PC-3 (cell line): Measurements from ENCODE around the gene EPHA7. TPM values are rescaled to one million over a fixed set of nuclear protein-coding genes. Genes with fewer than 3 reads are reported as not detected.

Experiments
- ATAC-seq: fragments of 200-7000 bp; cut with Tn5 transposase; 2 replicates; pipeline ENCODE4 v1.9.1; 2020; ENCODE audit warnings: mild to moderate bottlenecking, moderate library complexity
- BruUV-seq: library from RNA; stranded (reverse); fragments of 400-500 nt; replicated peaks from 2 replicates; lab custom pipeline; 2021; lab: Mats Ljungman, UMichigan
- CTCF ChIA-PET: fragments of 300-600 bp; sonication (Branson Sonifier 250); formaldehyde crosslinking; loops from one replicate; lab custom pipeline; 2022; ENCODE audit warnings: antibody characterized with exemption; lab: Charles Lee
- POLR2A ChIA-PET: fragments of 300-600 bp; sonication (Branson Sonifier 250); formaldehyde crosslinking; loops from one replicate; lab custom pipeline; 2022; ENCODE audit warnings: antibody characterized with exemption; ENCODE audit not compliant: unreplicated experiment; lab: Charles Lee
- DNase-seq: peaks from one replicate; pipeline ENCODE4 v3.0.0-alpha.2; 2015
- H2AFZ ChIP-seq: fragments of 300-600 bp; sonication (generic); 2 replicates; pipeline ENCODE4 v1.6.0; 2016; ENCODE audit warnings: antibody characterized with exemption, low read length
- H3F3A ChIP-seq: fragments of 300-600 bp; sonication (generic); one replicate; pipeline ENCODE4 v1.6.0; 2017; ENCODE audit warnings: antibody characterized with exemption, low read length, control low read depth, mild to moderate bottlenecking; ENCODE audit not compliant: unreplicated experiment
- H3K27ac ChIP-seq: fragments of 300-600 bp; sonication (generic); 2 replicates; pipeline ENCODE4 v1.5.1; 2016; ENCODE audit warnings: mild to moderate bottlenecking, low read length
- H3K27me3 ChIP-seq: fragments of 300-600 bp; sonication (generic); 2 replicates; pipeline ENCODE4 v1.6.1; 2016; ENCODE audit warnings: low read length, mixed read lengths
- H3K36me3 ChIP-seq: fragments of 300-600 bp; sonication (generic); 2 replicates; pipeline ENCODE4 v1.6.1; 2016; ENCODE audit warnings: low read depth, mixed run types, low read length, mixed read lengths
- H3K4me1 ChIP-seq: fragments of 300-600 bp; sonication (generic); 2 replicates; pipeline ENCODE4 v1.5.1; 2016; ENCODE audit warnings: low read length; ENCODE audit not compliant: insufficient read depth
- H3K4me2 ChIP-seq: fragments of 300-600 bp; sonication (generic); 2 replicates; pipeline ENCODE4 v1.6.0; 2016; ENCODE audit warnings: low read length
- H3K4me3 ChIP-seq: fragments of 300-600 bp; sonication (generic); 2 replicates; pipeline ENCODE4 v1.5.1; 2016; ENCODE audit warnings: mild to moderate bottlenecking, low read length, mixed read lengths
- H3K79me2 ChIP-seq: fragments of 300-600 bp; sonication (generic); 2 replicates; pipeline ENCODE4 v1.6.1; 2017; ENCODE audit warnings: low read length, mixed read lengths
- H3K9ac ChIP-seq: fragments of 300-600 bp; sonication (generic); 2 replicates; pipeline ENCODE4 v1.6.0; 2016; ENCODE audit warnings: mild to moderate bottlenecking, low read length
- H3K9me2 ChIP-seq: fragments of 300-600 bp; sonication (generic); replicated peaks from 2 replicates; pipeline ENCODE4 v1.6.1; 2016; ENCODE audit warnings: mixed run types, low read length, mixed read lengths
- H3K9me3 ChIP-seq: fragments of 300-600 bp; sonication (generic); 2 replicates; pipeline ENCODE4 v1.6.1; 2016; ENCODE audit warnings: low read length, mixed read lengths
- H4K20me1 ChIP-seq: fragments of 300-600 bp; sonication (generic); 2 replicates; pipeline ENCODE4 v1.6.1; 2016; ENCODE audit warnings: low read length, mixed read lengths
- EZH2 ChIP-seq: fragments of 300-600 bp; sonication (generic); IDR thresholded peaks from one replicate; pipeline ENCODE4 v1.6.1; 2017; ENCODE audit warnings: antibody characterized with exemption, mild to moderate bottlenecking, low read length; ENCODE audit not compliant: unreplicated experiment
- EZH2phosphoT487 ChIP-seq: fragments of 300-600 bp; sonication (generic); IDR thresholded peaks from 2 replicates; pipeline ENCODE4 v1.6.1; 2018; ENCODE audit warnings: mild to moderate bottlenecking, antibody characterized with exemption, low read length, borderline replicate concordance
- intact Hi-C: fragments of 100-400 bp; cut with micrococcal nuclease; formaldehyde crosslinking; loops from 2 replicates; pipeline ENCODE4 v1.9.0; 2023
- total RNA-seq: library from RNA; depleted of rRNA; stranded (reverse); fragments of >200 nt; gene quantifications from 2 replicates; pipeline ENCODE4 v1.2.3, GENCODE V29; 2014
- TF ChIP-seq, protein P1 (sequence below): fragments of 300-600 bp; sonication (generic); conservative IDR thresholded peaks from 2 replicates; pipeline ENCODE4 v1.5.1; 2017; ENCODE audit warnings: antibody characterized with exemption, low read depth, mild to moderate bottlenecking, low read length

The EPHA7 gene
- total RNA-seq, 1 experiment from 2014 or later, result 1.4 TPM

DNA sequence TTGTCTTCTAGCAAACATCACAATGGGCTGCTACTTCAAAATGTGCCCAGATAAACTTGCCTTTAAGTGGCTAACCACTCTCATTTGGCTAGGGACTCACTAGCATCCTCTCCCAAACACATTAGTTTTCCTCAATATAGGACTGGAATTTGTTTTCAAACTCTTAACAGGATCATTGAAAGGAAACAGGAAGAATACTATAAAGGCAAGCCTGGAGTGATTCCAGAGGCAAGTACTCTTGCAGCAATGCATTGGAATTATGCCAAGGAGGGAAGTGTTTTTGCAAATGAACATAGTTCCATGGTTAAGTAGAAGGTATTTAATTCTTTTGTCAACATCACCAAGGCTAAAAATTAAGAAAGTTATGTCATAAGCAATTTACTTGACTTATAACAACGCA lies 12.2 kb downstream of the EPHA7 start:
- Histone ChIP-seq H3K79me2 (no peaks in the 10 kb centered on the region), H3F3A (no peaks in the 10 kb centered on the region), H3K9me2 (no peaks in the 10 kb centered on the region), H3K4me1 (no peaks in the 10 kb centered on the region), H3K9me3 (no peaks in the 10 kb centered on the region), H2AFZ (no peak overlapping the region), H4K20me1 (no peaks in the 10 kb centered on the region), H3K4me3 (no peak overlapping the region), H3K27me3 (no peaks in the 10 kb centered on the region), H3K4me2 (no peak overlapping the region), H3K27ac (no peak overlapping the region), H3K36me3 (no peaks in the 10 kb centered on the region), H3K9ac (no peak overlapping the region)
- BruUV-seq, result no TSS peak
- CTCF ChIA-PET, result no interaction called here
- POLR2A ChIA-PET, result interaction anchor here (0.6 kb wide), 1 partner anchor 23 kb away, joined by 4 read pairs; no protein-coding TSS in a partner anchor
- DNase-seq, result peak; percentile 18
- TF ChIP-seq EZH2phosphoT487, result no peak
- TF ChIP-seq EZH2, result no peak
- TF ChIP-seq, protein P1, sequence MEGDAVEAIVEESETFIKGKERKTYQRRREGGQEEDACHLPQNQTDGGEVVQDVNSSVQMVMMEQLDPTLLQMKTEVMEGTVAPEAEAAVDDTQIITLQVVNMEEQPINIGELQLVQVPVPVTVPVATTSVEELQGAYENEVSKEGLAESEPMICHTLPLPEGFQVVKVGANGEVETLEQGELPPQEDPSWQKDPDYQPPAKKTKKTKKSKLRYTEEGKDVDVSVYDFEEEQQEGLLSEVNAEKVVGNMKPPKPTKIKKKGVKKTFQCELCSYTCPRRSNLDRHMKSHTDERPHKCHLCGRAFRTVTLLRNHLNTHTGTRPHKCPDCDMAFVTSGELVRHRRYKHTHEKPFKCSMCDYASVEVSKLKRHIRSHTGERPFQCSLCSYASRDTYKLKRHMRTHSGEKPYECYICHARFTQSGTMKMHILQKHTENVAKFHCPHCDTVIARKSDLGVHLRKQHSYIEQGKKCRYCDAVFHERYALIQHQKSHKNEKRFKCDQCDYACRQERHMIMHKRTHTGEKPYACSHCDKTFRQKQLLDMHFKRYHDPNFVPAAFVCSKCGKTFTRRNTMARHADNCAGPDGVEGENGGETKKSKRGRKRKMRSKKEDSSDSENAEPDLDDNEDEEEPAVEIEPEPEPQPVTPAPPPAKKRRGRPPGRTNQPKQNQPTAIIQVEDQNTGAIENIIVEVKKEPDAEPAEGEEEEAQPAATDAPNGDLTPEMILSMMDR, result no peak
- no peak for ATAC-seq
- intact Hi-C loops, result no loop called here

DNA sequence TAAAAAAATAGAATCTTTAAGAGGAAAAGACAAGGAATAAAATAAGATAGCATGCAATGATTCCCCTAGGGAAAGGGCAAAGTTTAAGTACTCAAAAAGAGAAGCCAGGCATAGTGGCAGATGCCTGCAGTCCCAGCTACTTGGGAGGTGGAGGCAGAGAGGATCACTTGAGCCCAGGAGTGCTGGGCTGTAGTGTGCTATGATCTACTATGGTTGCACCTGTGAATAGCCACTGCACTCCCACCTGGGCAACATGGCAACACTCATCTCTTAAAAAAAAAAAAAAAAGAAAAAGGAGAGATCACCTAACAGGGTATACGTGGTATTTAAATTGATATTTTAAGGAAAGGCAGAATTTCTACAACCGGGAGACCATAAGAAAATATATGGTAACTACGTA lies 16.0 kb downstream of the EPHA7 start:
- CTCF ChIA-PET, result no interaction called here
- DNase-seq, result no peak
- H3K9me3 ChIP-seq, result no peaks in the 10 kb centered on the region
- no peak overlapping the region for H3K27ac ChIP-seq
- POLR2A ChIA-PET, result no interaction called here
- no peak overlapping the region for H3K4me3 ChIP-seq
- no peaks in the 10 kb centered on the region for H3K4me1 ChIP-seq
- H3K36me3 ChIP-seq, result no peaks in the 10 kb centered on the region
- intact Hi-C loops, result no loop called here
- ATAC-seq, result no peak
- no peaks in the 10 kb centered on the region for H3K27me3 ChIP-seq
- BruUV-seq, result no TSS peak
- no peaks in the 10 kb centered on the region for H3K9me2 ChIP-seq
- no peak overlapping the region for H3K4me2 ChIP-seq
- H2AFZ ChIP-seq, result no peak overlapping the region
- no peaks in the 10 kb centered on the region for H3F3A ChIP-seq
- no peaks in the 10 kb centered on the region for H3K79me2 ChIP-seq
- no peak overlapping the region for H3K9ac ChIP-seq
- TF ChIP-seq, protein P1, result no peak
- TF ChIP-seq EZH2phosphoT487 (no peak), EZH2 (no peak)
- H4K20me1 ChIP-seq, result no peaks in the 10 kb centered on the region

DNA sequence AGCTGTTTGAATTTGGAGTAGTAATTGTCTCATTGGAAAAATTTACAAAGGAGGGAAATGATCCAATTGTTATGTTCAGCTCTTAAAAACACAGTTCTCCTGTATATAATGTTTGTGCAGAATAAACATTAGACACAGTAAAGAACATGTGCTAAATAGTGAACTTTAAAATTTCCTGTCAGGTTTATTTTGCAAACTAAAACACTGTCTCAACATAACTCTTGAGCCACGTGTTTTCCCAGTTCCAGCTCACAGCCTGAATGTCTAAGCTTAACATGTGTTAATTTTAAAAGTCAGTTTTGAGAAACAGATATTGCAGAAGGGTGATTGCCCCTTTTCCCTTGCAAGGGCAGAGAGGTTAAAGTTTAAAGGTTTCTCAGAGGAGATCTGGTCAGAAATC lies 20.6 kb downstream of the EPHA7 start:
- TF ChIP-seq, protein P1, result no peak
- TF ChIP-seq EZH2phosphoT487, result no peak
- no peak for TF ChIP-seq EZH2
- intact Hi-C loops, result no loop called here
- CTCF ChIA-PET, result no interaction called here
- BruUV-seq, result no TSS peak
- DNase-seq (no peak), ATAC-seq (peak; percentile 22; the same call in 1 of the 2 replicates)
- Histone ChIP-seq H4K20me1 (no peaks in the 10 kb centered on the region), H2AFZ (no peak overlapping the region), H3F3A (no peaks in the 10 kb centered on the region), H3K9ac (no peak overlapping the region), H3K9me3 (no peaks in the 10 kb centered on the region), H3K4me3 (no peak overlapping the region), H3K4me1 (no peaks in the 10 kb centered on the region), H3K9me2 (no peaks in the 10 kb centered on the region), H3K27ac (no peak overlapping the region), H3K79me2 (no peaks in the 10 kb centered on the region), H3K36me3 (no peaks in the 10 kb centered on the region), H3K4me2 (no peak overlapping the region), H3K27me3 (no peaks in the 10 kb centered on the region)
- POLR2A ChIA-PET, result no interaction called here
